GM21447 (cell line): ENCODE results near the gene CYLD.

Source experiments
- ATAC-seq: cut with Tn5 transposase; IDR thresholded peaks from one replicate; pipeline ENCODE4 v1.9.1; 2021; ENCODE audit not compliant: unreplicated experiment

The CYLD gene

GRCh38 chr16:50841081-50841886 lies 99.4 kb downstream of the CYLD start:
- ATAC-seq = no peak

- ATAC-seq = no peak
These were observed 100.2 kb downstream of the CYLD start for GRCh38 chr16:50842013-50842505.

GRCh38 chr16:50842589-50842988 lies 100.7 kb downstream of the CYLD start:
- no peak for ATAC-seq

GRCh38 chr16:50844840-50845239 lies 103.0 kb downstream of the CYLD start:
- ATAC-seq = no peak

- ATAC-seq = no peak
These were observed 103.4 kb downstream of the CYLD start for GRCh38 chr16:50845296-50845695.

GRCh38 chr16:50846511-50846910 lies 104.6 kb downstream of the CYLD start:
- no peak for ATAC-seq

- no peak for ATAC-seq
These were observed 105.3 kb downstream of the CYLD start for GRCh38 chr16:50847166-50847565.

GRCh38 chr16:50848755-50849514 lies 107.0 kb downstream of the CYLD start:
- no peak for ATAC-seq
